PC-9 (cell line): ENCODE data around the gene GPR35. TPM values are rescaled to one million over a fixed set of nuclear protein-coding genes. Genes with fewer than 3 reads are reported as not detected.

Experiments used
- BruUV-seq: library from RNA; stranded (reverse); fragments of 400-500 nt; replicated peaks from 2 replicates; lab custom pipeline; 2021; lab: Mats Ljungman, UMichigan
- CTCF ChIA-PET: fragments of 300-600 bp; sonication (Branson Sonifier 250); formaldehyde crosslinking; loops from one replicate; lab custom pipeline; 2022; ENCODE audit warnings: antibody characterized with exemption; lab: Charles Lee
- POLR2A ChIA-PET: fragments of 300-600 bp; sonication (Branson Sonifier 250); formaldehyde crosslinking; loops from one replicate; lab custom pipeline; 2022; ENCODE audit warnings: antibody characterized with exemption; ENCODE audit not compliant: unreplicated experiment; lab: Charles Lee
- DNase-seq, 2 experiments: peaks; one replicate each; pipeline versions ENCODE4 v3.0.0 to v3.0.0-alpha.2; 2015 to 2022; ENCODE audit warnings: mixed read lengths in 1 of 2
- H2AFZ ChIP-seq: fragments of 200-600 bp; sonication (generic); 2 replicates; pipeline ENCODE4 v1.8.1; 2017; ENCODE audit warnings: antibody characterized with exemption
- H3F3A ChIP-seq: fragments of 200-600 bp; sonication (generic); 2 replicates; pipeline ENCODE4 v1.8.1; 2017; ENCODE audit warnings: antibody characterized with exemption, mild to moderate bottlenecking, low read depth; ENCODE audit not compliant: insufficient read depth
- H3K27ac ChIP-seq: fragments of 200-600 bp; sonication (generic); 2 replicates; pipeline ENCODE4 v1.6.1; 2016; ENCODE audit warnings: mixed run types
- H3K27me3 ChIP-seq: fragments of 200-600 bp; sonication (generic); 2 replicates; pipeline ENCODE4 v1.6.1; 2016; ENCODE audit warnings: low read depth, mixed run types; ENCODE audit not compliant: insufficient read depth
- H3K36me3 ChIP-seq: fragments of 200-600 bp; sonication (generic); 2 replicates; pipeline ENCODE4 v1.6.1; 2016; ENCODE audit warnings: low read depth, mixed run types
- H3K4me1 ChIP-seq: fragments of 200-600 bp; sonication (generic); replicated peaks from 2 replicates; pipeline ENCODE4 v1.6.1; 2016; ENCODE audit warnings: mixed run types; ENCODE audit not compliant: insufficient read depth
- H3K4me2 ChIP-seq: fragments of 200-600 bp; sonication (generic); 2 replicates; pipeline ENCODE4 v1.6.1; 2017; ENCODE audit warnings: mixed run types
- H3K4me3 ChIP-seq: fragments of 200-600 bp; sonication (generic); 2 replicates; pipeline ENCODE4 v1.6.1; 2016; ENCODE audit warnings: mixed run types
- H3K79me2 ChIP-seq: fragments of 200-600 bp; sonication (generic); 2 replicates; pipeline ENCODE4 v1.6.1; 2017; ENCODE audit warnings: low read depth, mixed run types
- H3K9me2 ChIP-seq: fragments of 200-600 bp; sonication (generic); 2 replicates; pipeline ENCODE4 v1.8.1; 2017; ENCODE audit warnings: mild to moderate bottlenecking; ENCODE audit not compliant: insufficient read depth
- H3K9me3 ChIP-seq: fragments of 200-600 bp; sonication (generic); 2 replicates; pipeline ENCODE4 v1.8.1; 2016; ENCODE audit warnings: low read depth; ENCODE audit not compliant: insufficient read depth
- H4K20me1 ChIP-seq: fragments of 200-600 bp; sonication (generic); 2 replicates; pipeline ENCODE4 v1.8.1; 2017; ENCODE audit not compliant: insufficient read depth
- EZH2 ChIP-seq: fragments of 200-600 bp; sonication (generic); IDR thresholded peaks from 2 replicates; pipeline ENCODE4 v1.8.0; 2017; ENCODE audit warnings: antibody characterized with exemption, low read depth
- intact Hi-C: fragments of 100-400 bp; cut with micrococcal nuclease; formaldehyde crosslinking; loops from one replicate; pipeline ENCODE4 v1.10.0; 2022; ENCODE audit not compliant: unreplicated experiment
- total RNA-seq: library from RNA; stranded (reverse); gene quantifications from 2 replicates; pipeline ENCODE4 v1.2.3, GENCODE V29; 2021
- TF ChIP-seq, protein P1 (sequence below): fragments of 200-600 bp; sonication (generic); conservative IDR thresholded peaks from 2 replicates; pipeline ENCODE4 v1.6.1; 2017; ENCODE audit warnings: mixed run types, antibody characterized with exemption, mild to moderate bottlenecking, moderate library complexity

The GPR35 gene
- total RNA-seq, 1 experiment from 2014 or later, result 1.1 TPM

DNA sequence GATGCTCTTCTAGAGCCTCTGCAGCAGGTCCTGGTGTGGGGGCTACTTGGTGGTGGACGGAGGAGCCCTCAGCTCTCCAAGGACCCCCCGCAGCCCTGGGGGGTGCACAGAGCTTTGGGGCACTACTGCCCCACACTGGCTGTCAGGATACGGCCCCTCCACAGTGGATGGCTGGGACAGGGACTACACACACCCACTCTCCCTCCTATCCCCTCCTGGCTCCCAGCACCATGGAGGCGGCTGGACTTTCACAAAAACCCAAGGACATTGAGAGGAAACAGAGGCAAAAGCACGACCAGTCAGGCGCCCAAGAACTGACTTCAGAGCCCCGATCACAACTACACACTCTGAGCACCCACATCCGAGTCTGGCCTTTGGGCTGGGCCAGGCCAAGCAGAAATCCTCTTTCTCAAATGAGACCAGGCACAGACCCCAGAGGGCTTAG is 12.6 kb downstream of the GPR35 start:
- no peaks in the 10 kb centered on the region for H3K9me2 ChIP-seq
- no peaks in the 10 kb centered on the region for H3K36me3 ChIP-seq
- H3K4me1 ChIP-seq, result no peaks in the 10 kb centered on the region
- ChIA-PET CTCF (interaction anchor here (0.6 kb wide), 2 partner anchors 128 to 527 kb away, joined by 4 to 5 read pairs; no protein-coding TSS in a partner anchor), POLR2A (no interaction called here)
- intact Hi-C loops, result no loop called here
- H3K27me3 ChIP-seq, result peaks cover 49% of the 10 kb centered on the region
- no peak overlapping the region for H3K4me3 ChIP-seq
- no peak for DNase-seq
- no peak overlapping the region for H3K4me2 ChIP-seq
- no peaks in the 10 kb centered on the region for H3F3A ChIP-seq
- TF ChIP-seq EZH2, result no peak
- TF ChIP-seq, protein P1, sequence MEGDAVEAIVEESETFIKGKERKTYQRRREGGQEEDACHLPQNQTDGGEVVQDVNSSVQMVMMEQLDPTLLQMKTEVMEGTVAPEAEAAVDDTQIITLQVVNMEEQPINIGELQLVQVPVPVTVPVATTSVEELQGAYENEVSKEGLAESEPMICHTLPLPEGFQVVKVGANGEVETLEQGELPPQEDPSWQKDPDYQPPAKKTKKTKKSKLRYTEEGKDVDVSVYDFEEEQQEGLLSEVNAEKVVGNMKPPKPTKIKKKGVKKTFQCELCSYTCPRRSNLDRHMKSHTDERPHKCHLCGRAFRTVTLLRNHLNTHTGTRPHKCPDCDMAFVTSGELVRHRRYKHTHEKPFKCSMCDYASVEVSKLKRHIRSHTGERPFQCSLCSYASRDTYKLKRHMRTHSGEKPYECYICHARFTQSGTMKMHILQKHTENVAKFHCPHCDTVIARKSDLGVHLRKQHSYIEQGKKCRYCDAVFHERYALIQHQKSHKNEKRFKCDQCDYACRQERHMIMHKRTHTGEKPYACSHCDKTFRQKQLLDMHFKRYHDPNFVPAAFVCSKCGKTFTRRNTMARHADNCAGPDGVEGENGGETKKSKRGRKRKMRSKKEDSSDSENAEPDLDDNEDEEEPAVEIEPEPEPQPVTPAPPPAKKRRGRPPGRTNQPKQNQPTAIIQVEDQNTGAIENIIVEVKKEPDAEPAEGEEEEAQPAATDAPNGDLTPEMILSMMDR, result no peak
- no peaks in the 10 kb centered on the region for H3K79me2 ChIP-seq
- no peak overlapping the region for H2AFZ ChIP-seq
- no peak overlapping the region for H3K27ac ChIP-seq
- peaks cover 9% of the 10 kb centered on the region; the same call in 1 of the 2 replicates for H3K9me3 ChIP-seq
- H4K20me1 ChIP-seq, result no peaks in the 10 kb centered on the region
- no TSS peak for BruUV-seq

GRCh38 chr2:240638512-240639160 is 13.4 kb downstream of the GPR35 start:
- TF ChIP-seq EZH2, result no peak
- TF ChIP-seq, protein P1, result no peak
- Histone ChIP-seq H3K27ac (no peak overlapping the region), H3K4me1 (no peaks in the 10 kb centered on the region), H3K4me3 (no peak overlapping the region), H3K9me2 (no peaks in the 10 kb centered on the region), H3K27me3 (peaks cover 56% of the 10 kb centered on the region), H2AFZ (no peak overlapping the region), H3K79me2 (no peaks in the 10 kb centered on the region), H3F3A (no peaks in the 10 kb centered on the region), H3K9me3 (peaks cover 5% of the 10 kb centered on the region; the same call in 1 of the 2 replicates), H3K36me3 (no peaks in the 10 kb centered on the region), H4K20me1 (no peaks in the 10 kb centered on the region), H3K4me2 (no peak overlapping the region)
- intact Hi-C loops, result no loop called here
- DNase-seq, result no peak
- CTCF ChIA-PET, result interaction anchor here (0.6 kb wide), 1 partner anchor 128 kb away, joined by 4 read pairs; no protein-coding TSS in a partner anchor
- POLR2A ChIA-PET, result no interaction called here
- no TSS peak for BruUV-seq

GRCh38 chr2:240639566-240639965 is 14.3 kb downstream of the GPR35 start:
- Histone ChIP-seq H3K36me3 (no peaks in the 10 kb centered on the region), H4K20me1 (no peaks in the 10 kb centered on the region), H3K9me3 (no peaks in the 10 kb centered on the region), H3K79me2 (no peaks in the 10 kb centered on the region), H2AFZ (no peak overlapping the region), H3K27ac (no peak overlapping the region), H3K27me3 (peaks cover 65% of the 10 kb centered on the region), H3K4me3 (no peak overlapping the region), H3K4me2 (no peak overlapping the region), H3F3A (no peaks in the 10 kb centered on the region), H3K9me2 (no peaks in the 10 kb centered on the region), H3K4me1 (no peaks in the 10 kb centered on the region)
- DNase-seq, result no peak
- BruUV-seq, result no TSS peak
- ChIA-PET POLR2A (no interaction called here), CTCF (no interaction called here)
- intact Hi-C loops, result no loop called here
- TF ChIP-seq, protein P1, result no peak
- TF ChIP-seq EZH2, result no peak
